Stimulated activated CD4-positive, alpha-beta T cell treated with anti-CD3 and anti-CD28 coated beads, Interleukin-4, amount 100 ng/mL, for 24 hours (primary cell): ENCODE results near the gene MAMLD1.
A peak's percentile ranks its signal among the peaks of the same experiment; 100 is the strongest.
"Not testable (repeated sequence)": the region's sequence is repeated elsewhere in the genome, so short reads cannot be mapped to it uniquely, and the experiment has no call there.

Experiments used
- DNase-seq: peaks from one replicate; pipeline ENCODE4 v3.0.0-alpha.2; 2020

The MAMLD1 gene, protein sequence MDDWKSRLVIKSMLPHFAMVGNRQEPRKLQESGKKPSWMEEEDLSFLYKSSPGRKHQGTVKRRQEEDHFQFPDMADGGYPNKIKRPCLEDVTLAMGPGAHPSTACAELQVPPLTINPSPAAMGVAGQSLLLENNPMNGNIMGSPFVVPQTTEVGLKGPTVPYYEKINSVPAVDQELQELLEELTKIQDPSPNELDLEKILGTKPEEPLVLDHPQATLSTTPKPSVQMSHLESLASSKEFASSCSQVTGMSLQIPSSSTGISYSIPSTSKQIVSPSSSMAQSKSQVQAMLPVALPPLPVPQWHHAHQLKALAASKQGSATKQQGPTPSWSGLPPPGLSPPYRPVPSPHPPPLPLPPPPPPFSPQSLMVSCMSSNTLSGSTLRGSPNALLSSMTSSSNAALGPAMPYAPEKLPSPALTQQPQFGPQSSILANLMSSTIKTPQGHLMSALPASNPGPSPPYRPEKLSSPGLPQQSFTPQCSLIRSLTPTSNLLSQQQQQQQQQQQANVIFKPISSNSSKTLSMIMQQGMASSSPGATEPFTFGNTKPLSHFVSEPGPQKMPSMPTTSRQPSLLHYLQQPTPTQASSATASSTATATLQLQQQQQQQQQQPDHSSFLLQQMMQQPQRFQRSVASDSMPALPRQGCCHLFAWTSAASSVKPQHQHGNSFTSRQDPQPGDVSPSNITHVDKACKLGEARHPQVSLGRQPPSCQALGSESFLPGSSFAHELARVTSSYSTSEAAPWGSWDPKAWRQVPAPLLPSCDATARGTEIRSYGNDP

DNA sequence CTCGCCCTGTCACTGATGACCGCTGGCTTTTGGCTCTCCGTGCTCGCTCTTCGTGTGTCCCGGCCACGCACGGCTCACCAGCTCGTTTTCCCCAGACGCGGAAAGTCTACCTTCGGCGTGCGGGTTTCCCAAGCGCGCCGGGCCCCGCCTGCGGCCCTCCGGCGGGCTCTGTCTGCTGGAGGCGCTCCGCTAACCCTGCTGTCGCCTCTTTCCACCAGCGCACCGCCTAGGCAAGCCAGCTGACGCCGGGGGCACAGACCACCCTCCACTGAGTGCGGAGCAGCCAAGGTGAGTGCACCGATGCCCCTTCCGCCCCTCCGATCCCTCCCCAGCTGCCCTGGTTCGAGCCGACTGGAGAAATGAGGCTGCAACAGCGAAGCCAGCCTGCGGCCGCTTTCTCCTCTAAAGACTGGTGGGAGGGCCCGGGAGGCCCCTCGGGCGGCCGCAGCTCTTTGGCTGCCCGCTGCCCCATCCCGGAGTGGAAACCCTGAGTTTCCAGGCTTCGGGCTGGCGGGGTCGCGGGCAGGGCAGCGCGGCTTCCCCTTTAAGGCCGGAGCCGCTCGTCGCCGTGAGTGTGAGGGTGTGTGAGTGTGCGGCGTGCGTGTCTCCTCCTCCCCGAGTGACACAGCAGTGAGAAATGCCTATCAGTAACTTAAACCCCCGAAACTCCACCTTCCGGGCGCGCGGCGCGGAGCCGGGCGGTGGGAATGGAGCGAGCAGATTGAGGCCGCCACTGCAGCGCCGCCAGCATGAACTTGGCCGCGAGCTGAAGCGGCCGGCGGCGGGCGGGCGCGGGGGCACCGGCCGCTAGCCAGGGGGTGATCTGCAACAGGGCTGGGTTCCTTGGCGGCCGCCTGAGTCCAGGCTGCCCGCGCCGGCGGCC lies at the start of gene MAMLD1:
Gene MAMLD1 (plus strand): TSS at position 719 of the 883 bp plus-strand sequence. CDS start 82,200 bp downstream, outside the sequence.
- peak; percentile 61 for DNase-seq

DNA sequence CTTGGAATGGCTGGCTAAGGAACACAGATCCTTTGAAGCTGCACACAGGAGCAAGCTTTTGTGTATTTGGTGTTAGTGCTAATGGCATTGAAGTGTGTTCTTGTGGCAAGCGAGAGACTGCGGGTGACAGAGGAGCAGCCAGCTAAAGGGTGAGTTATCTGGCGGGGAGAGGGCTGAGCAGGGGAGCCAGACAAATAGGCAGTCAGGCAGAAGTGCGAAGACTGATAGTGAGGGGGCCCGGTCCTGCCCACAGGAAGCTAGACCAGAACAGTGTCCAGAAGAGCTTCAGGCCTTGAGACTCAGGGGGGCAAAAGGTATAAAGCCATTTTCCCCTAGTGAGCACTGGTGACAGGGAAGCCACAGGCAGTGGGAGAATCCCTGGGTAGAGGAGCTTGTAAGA lies 49.6 kb upstream of the MAMLD1 start:
- DNase-seq, result no peak

DNA sequence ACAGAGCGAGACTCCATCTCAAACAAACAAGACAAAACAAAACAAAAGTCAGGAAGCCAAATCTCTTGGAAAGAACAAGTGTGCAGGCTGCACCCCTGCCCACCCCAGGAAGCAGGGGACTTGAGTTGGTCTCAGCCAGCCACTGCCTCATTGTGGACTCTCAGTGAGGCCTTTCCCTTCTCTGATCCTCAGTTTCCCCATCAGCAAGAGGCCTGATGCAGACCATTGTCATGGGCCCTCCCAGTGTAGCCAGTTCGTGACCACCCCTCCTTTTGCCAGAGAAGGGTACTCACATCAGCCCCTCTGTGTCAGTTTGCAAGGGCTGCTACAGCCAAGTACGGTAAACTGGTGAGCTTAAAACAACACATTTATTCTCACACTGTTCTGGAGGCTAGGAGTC lies 48.9 kb upstream of the MAMLD1 start:
- DNase-seq, result no peak

DNA sequence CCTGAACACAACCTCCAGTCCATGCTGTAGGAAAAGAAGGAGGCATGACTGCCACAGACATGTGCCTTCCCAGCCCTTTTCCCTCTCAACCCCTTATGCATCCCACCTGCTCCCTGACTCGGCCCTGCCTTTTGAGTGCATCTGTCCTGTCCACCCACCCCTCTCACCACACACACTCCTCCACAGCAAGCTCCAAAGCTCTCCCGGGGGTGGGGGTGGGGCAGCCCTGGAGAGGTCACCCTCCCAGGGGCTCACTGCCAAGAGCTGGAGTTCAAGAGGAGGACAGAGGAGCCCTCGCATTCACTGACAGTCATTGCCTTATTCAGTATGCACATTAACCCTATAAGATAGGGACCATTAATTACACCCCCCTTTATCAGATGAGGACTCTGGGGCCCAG lies 46.6 kb upstream of the MAMLD1 start:
- DNase-seq, result no peak

DNA sequence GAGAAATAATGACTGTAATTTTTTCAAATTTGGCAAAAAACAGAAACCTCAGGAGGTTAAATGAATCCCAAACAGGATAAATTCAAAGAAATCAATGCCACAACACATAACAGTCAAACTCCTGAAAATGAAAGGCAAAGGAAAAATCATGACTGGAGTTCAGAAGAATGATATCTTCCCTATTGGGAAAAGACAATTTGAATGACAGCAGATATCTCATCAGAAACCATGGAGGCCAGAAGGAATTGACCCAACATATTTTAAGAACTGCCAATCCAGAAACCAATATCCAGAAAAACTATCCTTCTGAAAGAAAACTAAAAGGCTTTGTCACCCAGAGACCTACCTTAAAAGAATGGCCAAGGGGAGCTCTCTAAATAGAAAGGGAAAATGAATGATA lies 40.1 kb upstream of the MAMLD1 start:
- no peak for DNase-seq

DNA sequence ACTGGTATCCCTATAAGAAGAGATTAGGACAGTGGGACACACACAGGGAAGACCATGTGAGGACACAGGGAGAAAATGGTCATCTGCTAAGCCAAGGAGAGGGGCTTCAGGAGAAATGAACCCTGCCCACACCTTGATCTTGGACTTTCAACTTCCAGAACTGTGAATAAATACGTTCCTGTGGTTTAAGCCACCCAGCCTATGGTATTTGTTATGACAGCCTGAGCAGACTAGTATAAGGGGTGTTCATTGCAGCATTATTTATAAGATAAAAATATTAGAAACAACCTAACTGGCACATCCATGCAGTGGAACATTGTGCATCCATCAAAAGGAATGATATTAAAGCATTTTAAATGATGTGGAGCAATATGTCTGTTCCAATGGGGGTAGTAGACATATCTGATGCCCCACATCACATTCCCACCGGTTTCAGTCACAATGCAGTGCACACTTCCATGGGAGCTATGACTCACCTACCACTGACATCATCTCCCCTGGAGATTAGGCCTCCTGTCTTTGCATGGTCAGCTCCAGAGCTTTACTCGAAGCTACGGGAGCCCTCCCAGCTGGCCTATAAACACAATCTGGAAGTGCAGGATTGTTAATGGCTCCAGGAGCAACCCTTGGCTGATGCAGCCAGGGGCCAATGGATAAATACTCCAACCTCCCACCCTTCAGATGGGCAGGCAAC lies 38.9 kb upstream of the MAMLD1 start:
- DNase-seq, result no peak

DNA sequence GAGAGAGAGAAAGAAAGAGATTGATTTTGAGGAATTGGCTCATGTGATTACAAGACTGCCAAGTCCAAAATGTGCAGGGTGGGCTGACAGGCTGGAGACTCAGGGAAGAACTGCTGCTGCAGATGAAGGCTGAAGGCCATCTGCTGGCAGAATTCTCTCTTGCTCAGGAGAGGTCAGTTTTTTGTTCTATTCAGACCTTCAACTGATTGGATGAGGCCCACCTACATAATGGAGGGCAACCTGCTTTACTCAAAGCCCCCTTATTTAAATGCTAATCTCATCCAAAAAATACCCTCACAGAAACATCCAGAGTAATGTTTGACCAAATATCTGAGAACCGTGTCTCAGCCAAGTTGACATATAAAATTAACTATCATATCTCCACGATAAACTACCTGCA lies 38.2 kb upstream of the MAMLD1 start:
- DNase-seq, result no peak

DNA sequence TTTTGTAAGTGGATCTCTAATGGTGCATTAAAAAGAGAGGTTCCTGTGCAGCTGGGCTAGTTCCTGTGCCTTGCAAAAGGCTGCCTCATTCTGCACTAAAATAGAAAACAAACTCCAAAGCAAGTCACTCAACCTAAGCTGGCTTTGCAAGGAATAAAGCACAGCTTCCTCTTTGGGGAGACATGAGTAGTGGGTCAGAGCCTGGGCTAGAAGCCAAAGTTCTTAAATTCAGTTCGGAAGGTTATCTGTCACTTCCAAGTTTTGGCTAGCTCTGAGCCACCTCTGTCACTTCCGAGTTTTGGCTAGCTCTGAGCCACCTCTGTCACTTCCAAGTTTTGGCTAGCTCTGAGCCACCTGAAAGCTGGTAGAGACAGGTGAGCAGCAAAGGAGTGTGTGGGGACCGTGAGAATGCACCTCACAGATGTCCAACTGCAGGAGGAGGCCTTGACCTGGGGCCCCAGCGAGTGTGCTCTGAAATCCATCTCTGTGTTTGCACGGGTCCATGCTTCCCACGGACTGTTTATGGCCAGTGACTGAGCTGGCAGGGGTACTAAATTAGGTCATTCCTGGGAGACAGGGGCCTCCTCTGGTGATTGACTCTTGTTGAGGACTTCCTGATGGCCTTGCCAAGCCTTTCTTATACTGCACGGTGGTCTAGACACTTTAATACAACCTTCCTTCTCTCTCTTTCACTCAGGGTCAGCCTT lies 36.4 kb upstream of the MAMLD1 start:
- DNase-seq, result no peak

DNA sequence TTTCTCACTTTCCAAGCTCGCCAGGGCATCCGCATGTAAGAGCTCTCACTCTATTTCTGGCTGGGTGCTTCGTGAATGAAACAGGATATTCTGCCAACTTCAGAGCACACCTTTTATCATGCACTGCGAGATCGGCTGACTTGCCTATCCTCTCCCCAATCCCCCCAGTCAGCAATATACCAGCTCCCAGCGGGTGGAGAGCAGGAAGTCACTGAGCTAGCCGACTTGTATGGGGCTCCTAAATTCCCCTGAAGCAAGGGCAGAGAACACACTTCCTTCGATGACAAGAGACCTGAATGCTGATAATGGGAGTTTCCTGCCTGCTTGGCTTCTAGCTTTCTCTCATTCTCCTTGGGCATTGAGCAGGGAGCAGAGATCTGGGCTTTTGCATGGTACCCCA lies 33.8 kb upstream of the MAMLD1 start:
- no peak for DNase-seq

DNA sequence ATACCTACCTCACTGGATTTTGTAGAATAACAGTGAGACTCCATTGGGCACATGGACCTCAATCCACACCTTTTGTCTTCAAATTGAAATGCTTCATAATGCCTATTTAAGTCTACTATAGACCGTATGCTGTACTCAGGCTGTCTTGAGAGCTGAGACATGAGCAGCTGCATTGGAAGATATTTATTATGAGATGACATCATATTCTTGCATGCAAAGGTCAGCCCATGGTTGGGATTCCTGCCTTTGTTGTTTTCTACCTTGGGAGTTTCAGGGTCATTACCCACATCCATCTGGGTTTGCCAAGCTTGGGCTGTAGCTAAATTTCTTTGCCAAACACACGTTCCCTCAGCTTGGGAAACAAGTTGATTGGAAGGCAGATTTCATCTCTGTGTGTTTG lies 33.2 kb upstream of the MAMLD1 start:
- no peak for DNase-seq

DNA sequence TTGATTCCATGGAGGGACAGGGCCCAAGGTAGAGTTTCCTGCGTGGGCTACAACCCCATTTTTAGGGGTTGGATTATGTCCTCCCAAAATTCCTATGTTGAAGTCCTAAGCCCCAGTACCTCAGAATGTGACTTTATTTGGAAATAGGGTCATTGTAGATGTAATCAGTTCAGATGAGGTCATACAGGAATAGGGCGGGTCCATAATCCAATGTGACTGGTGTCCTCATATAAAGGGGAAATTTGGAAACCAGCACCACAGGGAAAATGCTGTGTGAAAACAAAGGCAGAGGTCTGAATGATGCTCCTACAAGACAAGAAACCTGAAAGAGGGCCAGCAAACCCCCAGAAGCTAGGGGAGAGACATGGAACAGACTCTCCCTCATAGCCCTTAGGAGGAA lies 31.1 kb upstream of the MAMLD1 start:
- no peak for DNase-seq

DNA sequence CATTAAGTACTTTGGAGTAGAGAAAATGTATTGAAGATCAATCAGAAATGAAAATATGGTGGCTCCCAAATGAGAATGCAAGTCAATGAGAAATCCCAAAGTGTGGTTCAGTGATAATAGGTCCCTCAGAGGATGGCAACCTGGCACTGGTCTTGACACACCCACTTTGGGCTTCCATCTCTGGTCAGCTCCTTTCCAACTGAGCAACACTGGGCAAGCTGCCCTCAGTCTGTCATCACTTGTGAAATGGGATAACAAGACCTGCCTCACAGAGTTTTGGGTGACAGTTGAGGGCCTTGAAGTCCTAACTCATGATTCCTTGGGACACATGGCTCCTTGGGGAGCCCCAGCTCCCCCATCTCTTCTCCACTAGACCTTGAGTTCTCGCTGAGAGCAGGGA lies 29.0 kb upstream of the MAMLD1 start:
- DNase-seq, result no peak

DNA sequence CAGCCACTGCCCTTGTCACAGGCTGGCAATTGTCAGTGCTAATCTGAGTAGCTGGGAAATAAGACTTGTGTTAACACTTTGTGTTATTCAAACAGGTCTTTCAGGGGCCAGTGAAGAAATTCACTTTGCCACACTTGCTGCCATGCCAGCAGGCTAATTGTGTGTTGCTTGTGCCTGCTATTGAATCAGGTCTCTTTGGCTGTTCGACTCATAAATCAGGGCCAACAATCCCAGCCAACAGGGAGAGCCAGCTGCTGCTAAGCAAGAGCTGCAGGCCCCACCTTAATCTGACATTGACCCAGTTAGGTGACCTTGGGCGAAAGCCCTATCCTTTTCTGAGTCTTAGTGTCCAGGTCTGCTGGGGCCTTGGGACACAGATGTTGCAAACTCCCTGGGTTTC lies 28.1 kb upstream of the MAMLD1 start:
- no peak for DNase-seq

DNA sequence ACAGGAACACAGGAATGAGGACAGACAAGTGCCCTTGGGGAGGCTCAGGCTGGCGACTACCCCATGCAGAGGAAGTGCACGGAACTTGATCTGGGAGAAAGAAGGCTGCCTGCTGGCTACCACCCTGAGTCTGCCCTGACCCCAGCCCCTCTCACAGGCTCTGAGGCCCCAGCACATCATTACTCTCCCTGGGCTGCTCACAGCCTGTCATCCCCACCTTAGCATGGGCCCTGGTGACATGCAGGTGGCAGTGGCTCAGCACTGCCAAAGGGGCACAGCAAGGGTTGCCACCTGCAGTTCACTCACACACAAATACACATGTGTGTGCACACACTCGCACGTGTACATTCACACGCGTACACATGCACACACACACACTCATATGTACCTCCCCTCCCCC lies 26.1 kb upstream of the MAMLD1 start:
- no peak for DNase-seq

DNA sequence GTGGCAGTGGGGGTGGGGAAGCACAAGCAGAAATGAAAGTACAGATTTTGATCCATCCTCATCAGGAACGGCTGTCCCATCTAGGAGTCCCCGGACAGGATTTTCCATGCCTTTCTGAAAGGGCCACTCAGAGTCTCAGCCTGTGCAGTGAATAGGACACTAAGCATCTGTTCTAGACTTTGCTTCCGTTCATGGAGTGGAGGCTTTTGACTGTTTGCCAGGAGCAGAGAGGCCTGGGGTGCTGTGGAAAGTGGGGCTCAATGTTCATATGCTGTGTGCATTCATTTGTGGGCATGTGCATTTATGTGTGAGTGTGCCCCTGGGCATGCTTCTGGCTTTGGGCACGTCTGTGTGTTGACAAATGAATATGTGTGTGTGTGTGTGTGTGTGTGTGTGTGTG lies 25.6 kb upstream of the MAMLD1 start:
- no peak for DNase-seq

DNA sequence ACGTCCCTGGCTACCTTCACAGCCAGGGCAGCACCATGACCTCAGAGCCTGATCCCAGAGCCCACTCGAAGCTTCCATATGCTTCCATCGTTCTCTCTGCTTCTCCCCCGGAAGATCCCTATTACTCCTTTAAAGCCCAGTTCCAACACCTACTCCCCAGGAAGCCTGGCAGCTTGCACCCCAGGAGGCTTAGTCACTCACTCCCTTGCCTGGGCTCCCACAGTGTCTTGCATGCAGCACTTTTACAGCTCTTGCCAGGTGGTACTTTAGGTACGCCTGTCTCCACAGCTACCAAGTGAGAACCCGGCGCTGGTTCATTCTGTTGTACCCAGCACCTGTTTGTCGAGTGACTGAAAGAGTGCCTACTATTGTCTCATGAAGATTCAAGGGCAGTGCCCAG lies 24.5 kb upstream of the MAMLD1 start:
- DNase-seq, result no peak

DNA sequence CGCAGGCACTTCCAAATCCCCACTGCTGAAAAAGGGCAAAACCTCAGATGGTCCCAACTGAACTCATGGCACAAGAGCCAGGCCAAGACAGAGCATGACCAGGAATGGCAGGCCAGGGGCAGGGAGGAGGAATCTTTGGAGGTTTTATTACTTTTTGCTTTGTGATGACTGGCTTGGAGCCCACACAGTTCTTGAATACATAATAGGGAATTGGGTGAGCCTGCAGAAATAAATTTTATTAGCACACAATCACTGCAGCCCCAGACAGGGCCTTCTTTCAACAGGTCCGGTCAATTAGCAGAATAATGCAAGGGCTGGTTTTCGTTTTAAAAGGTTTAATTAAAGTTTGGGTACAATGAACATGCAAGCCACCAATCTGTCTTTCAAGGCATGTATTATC lies 23.4 kb upstream of the MAMLD1 start:
- DNase-seq, result no peak

DNA sequence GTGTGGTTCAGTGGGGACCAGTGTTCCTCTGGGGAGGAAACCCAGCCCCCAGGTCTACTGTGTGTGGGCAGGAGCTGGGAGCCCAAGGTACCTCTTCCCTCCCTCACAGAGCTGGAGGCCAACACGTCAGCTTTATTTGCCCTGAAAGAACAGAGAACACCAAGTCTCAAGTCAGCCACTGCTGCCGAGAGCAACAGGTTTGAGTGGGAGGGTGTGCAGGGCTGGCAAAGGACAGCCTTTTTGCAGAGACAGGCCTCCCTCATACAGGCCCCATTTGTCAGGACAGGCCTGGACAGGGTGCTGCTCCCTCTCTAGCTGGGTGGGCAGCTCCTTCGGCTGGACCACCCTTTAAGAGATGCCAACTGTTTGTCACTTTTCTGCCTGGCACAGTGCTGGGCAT lies 22.8 kb upstream of the MAMLD1 start:
- DNase-seq, result not testable (repeated sequence)

DNA sequence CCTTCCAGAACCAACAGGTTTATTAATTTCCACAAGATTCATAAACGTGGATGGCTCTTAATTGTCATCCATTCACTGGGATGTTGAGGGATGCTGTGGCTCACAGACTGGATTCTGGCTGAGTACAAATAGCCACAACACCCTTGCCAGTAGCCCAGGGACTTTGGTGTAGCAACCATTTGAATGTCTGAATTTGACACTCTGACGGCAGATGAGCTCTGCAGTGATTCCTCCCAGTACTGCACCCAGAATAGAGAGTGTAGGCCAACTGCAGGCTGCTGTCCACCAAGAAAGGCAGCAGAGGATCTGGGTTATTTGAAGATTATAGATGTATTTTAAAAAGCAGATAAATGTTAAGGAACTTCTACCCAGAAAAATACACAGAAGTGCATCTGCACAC lies 15.6 kb upstream of the MAMLD1 start:
- DNase-seq, result no peak

DNA sequence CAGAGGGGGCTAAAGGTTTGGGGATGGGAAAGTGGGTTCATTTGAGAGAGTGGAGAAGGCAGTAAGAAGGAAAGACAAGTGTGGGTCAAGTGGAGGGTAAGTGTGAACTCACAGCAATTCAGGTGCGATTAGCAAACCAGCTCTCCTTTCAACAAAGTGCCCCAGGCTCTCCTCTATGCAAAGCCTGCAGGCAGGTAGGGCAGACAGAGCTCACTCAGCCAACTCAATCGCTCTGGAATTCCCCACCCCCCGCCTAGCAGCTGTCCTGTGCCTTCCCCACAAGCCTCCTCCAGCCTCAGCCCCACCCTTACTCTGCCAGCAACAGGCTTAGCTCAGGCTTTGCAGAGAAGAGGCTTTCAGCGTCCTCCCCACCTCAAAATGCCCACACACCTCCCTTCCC lies 14.8 kb upstream of the MAMLD1 start:
- no peak for DNase-seq

DNA sequence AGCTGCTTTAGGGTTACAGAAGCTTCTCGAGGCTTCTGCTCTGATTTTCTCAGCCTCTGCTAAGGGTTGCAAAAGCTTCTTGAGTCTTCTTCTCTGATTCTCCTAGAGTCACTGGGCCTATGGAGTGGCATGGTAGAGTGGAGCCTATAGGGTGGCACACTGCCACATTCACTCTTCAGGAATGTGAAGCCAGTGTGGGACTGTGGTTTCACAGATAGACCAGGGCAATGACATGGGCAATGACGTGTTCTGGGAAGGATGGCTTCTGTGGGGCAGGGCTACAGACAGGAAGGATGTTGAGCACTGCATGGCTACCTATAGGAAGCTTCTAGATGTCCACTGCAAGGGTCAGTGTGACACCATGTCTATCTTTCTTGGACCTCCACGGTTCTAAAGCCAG lies 11.0 kb upstream of the MAMLD1 start:
- no peak for DNase-seq

DNA sequence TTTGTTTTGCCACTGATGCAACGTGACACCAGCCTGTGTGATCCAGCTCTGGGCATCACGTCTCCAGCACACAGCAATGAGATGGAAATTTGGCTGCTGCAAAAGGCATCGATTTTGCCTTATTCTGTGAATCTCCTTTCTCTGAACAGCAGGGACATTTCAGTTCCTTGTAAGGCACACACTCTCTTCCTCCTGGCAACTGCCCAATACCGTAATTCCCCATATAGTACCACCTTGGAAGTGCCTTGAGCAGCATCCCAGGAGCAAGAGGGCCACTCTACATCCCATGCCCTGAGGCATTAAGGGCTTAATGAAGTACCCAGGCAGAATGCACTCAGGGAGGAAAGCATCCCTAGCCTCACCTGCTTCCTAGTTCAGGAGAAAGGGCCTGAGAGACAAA lies 10.5 kb upstream of the MAMLD1 start:
- DNase-seq, result no peak
